GM06990 (cell line): ENCODE measurements around the gene INPP5A.

Experiments used
- DNase-seq: peaks from one replicate; pipeline ENCODE4 v3.0.0-alpha.2; 2011; ENCODE audit not compliant: insufficient read length; ENCODE audit errors: extremely low read depth
- H3K27me3 ChIP-seq: replicated peaks from 2 replicates; pipeline ENCODE4 v1.6.0; 2011; ENCODE audit warnings: low read length; ENCODE audit not compliant: control insufficient read depth, insufficient read depth
- H3K36me3 ChIP-seq: 2 replicates; pipeline ENCODE4 v1.5.1; 2011; ENCODE audit warnings: low read length; ENCODE audit not compliant: control insufficient read depth, insufficient read depth
- H3K4me3 ChIP-seq: replicated peaks from 2 replicates; pipeline ENCODE4 v1.5.1; 2011; ENCODE audit warnings: low read depth, mild to moderate bottlenecking, control low read depth, low read length
- TF ChIP-seq, protein P1 (sequence below): IDR thresholded peaks from 2 replicates; pipeline ENCODE4 v1.5.1; 2011; ENCODE audit warnings: low read length, control low read depth, mild to moderate bottlenecking, inconsistent platforms; ENCODE audit not compliant: insufficient read depth, poor library complexity, severe bottlenecking

INPP5A gene

DNA sequence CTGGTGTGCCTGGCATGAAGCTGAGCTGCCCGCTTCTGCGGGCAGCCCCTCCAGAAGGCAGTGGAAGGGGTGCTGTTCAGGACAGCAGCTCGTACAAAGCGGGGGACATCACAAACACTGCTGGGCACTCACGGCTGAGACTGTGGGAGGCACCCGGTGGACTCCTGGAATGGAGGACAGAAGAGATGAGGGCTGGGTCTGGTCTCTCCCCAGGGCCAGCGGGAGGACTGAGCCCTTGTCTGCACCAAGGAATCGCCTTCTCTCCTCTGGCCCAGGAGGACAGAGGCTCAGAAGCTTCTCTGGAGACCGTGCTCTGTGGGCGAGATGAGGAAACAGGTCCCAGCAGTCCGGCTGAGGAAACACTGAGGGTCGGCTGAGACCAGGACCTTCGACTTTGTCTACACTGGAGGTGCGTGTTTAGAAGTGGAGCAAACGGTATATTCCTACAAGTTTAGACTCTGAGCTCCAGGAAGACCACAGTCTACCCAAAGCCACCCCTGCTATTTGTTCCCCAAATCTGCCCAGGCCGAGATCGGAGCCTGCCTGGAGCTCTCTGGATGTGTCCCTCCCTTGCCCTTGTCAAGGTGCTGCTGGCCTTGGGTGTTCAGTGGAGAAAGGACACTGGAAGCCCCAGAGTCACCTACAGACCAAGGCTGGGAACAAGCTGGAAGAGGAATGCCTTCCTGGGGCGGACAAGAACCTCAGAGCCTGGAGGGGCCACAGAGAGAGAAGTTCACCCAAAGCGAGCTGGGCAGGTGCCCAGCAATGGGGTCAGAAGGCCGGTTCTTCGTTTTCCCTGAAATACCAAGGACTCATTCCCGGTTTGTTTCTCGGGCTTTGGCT, 12.9 kb upstream of the INPP5A start:
- TF ChIP-seq, protein P1, sequence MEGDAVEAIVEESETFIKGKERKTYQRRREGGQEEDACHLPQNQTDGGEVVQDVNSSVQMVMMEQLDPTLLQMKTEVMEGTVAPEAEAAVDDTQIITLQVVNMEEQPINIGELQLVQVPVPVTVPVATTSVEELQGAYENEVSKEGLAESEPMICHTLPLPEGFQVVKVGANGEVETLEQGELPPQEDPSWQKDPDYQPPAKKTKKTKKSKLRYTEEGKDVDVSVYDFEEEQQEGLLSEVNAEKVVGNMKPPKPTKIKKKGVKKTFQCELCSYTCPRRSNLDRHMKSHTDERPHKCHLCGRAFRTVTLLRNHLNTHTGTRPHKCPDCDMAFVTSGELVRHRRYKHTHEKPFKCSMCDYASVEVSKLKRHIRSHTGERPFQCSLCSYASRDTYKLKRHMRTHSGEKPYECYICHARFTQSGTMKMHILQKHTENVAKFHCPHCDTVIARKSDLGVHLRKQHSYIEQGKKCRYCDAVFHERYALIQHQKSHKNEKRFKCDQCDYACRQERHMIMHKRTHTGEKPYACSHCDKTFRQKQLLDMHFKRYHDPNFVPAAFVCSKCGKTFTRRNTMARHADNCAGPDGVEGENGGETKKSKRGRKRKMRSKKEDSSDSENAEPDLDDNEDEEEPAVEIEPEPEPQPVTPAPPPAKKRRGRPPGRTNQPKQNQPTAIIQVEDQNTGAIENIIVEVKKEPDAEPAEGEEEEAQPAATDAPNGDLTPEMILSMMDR, result no peak
- Histone ChIP-seq H3K27me3 (no peaks in the 10 kb centered on the region; the same call in 1 of the 2 replicates), H3K36me3 (no peaks in the 10 kb centered on the region), H3K4me3 (no peak overlapping the region)
- no peak for DNase-seq

DNA sequence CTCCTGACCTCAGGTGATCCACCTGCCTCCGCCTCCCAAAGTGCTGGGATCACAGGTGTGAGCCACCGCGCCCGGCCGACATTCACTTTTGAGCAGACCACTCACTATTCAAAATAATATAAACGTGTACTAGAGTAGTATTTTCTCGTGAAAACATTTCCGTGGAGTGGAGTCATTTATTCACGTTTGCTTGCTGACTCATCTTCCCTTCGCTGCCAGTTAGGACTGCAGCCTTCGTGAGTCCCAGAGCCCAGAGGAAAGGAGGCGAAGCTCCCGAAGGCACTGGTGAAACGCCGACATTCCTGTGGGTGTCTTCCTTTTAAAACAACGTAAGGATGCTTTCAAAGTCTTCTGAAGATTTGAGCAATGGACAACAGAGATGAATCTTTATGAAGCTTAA, 10.9 kb upstream of the INPP5A start:
- TF ChIP-seq, protein P1, result no peak
- no peak for DNase-seq
- Histone ChIP-seq H3K27me3 (no peaks in the 10 kb centered on the region; the same call in 1 of the 2 replicates), H3K36me3 (no peaks in the 10 kb centered on the region), H3K4me3 (no peak overlapping the region)

- Histone ChIP-seq H3K36me3 (no peaks in the 10 kb centered on the region), H3K27me3 (no peaks in the 10 kb centered on the region; the same call in 1 of the 2 replicates), H3K4me3 (no peak overlapping the region)
- DNase-seq, result no peak
- TF ChIP-seq, protein P1, result no peak
Observed at GRCh38 chr10:132527339-132528063, 10.1 kb upstream of the INPP5A start.

DNA sequence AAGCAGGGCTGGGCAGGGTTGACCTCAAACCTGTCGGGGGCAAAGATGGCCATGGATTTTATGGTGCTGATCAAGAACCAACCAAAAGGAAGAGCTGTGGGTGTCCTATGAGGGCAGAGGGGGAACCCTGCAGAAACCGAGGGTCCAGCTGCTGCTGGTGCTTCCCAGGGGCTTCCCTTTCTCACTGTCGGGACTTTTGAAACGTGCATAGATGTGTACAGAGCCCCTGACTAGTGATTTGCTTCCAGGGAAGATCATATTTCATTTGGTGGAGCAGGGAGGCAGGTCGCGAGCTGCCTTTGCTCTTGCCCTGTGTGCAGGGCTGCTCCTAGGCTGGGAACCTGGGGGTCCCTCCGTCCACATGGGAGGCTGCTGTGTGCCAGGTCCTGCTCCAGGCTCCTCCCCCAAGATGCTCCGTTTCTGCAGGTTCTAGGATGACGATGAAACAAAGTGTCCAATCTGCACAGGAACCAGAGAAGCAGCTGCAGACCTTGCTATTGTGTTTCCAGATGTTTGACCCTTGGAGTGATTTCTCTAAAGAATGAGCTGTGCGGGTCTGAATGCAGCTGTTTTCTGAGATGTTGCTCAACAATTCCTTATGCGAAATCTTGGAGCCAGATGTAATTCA, 9.4 kb upstream of the INPP5A start:
- TF ChIP-seq, protein P1, result no peak
- H3K36me3 ChIP-seq, result no peaks in the 10 kb centered on the region
- no peak for DNase-seq
- no peak overlapping the region for H3K4me3 ChIP-seq
- H3K27me3 ChIP-seq, result no peaks in the 10 kb centered on the region; the same call in 1 of the 2 replicates

DNA sequence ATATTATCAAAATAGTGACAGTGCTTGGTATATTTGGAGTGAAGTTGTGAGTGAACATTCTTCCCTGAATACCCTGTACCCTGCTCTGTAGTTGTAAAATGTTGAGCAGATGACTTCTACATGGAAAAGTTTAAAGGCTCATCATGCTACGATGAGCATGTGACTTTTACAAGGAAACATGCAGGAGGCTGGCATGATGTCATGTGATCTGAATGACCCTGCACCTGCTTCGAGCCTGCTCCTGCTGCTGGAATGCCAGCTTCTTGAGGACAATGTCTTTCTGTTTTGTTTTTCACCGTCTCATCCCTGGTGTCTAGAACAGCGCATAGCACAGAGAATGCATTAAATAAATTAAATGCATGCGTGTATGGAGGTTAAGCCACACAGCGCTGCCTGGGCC, 5.4 kb upstream of the INPP5A start:
- no peaks in the 10 kb centered on the region for H3K27me3 ChIP-seq
- no peak overlapping the region for H3K4me3 ChIP-seq
- TF ChIP-seq, protein P1, result no peak
- H3K36me3 ChIP-seq, result no peaks in the 10 kb centered on the region
- DNase-seq, result no peak
